HL-60 (cell line): ENCODE results near the gene ZNF205.
A peak's percentile ranks its signal among the peaks of the same experiment; 100 is the strongest.

Source experiments
- CTCF ChIP-seq: IDR thresholded peaks from one replicate; pipeline ENCODE4 v1.5.1; 2011; ENCODE audit warnings: low read length, control low read depth, inconsistent platforms; ENCODE audit not compliant: insufficient read depth
- GABPA ChIP-seq: IDR thresholded peaks from 2 replicates; pipeline ENCODE4 v1.6.1; 2012; ENCODE audit warnings: low read depth
- POLR2AphosphoS5 ChIP-seq: IDR thresholded peaks from 2 replicates; pipeline ENCODE4 v1.6.1; 2012; ENCODE audit warnings: low read depth
- REST ChIP-seq: IDR thresholded peaks from 2 replicates; pipeline ENCODE4 v1.6.1; 2012; ENCODE audit warnings: low read depth; ENCODE audit not compliant: insufficient replicate concordance

- TF ChIP-seq CTCF = no peak
- no peak for TF ChIP-seq POLR2AphosphoS5
- TF ChIP-seq GABPA = 0 out of 2 replicates have a peak, but pooled peaks have one; percentile 9
- no peak for TF ChIP-seq REST
These were observed 40.0 kb downstream of the ZNF205 start for GRCh38 chr16:3152277-3152990.
